ENCODE measurements around the gene HHIPL1. TPM values are rescaled to one million over a fixed set of nuclear protein-coding genes. Genes with fewer than 3 reads are reported as not detected.
A peak's percentile ranks its signal among the peaks of the same experiment; 100 is the strongest.

HHIPL1 gene
- total RNA-seq (ENCODE audit: low replicate concordance): 0.32 and 1.2 TPM in 2 replicates

DNA sequence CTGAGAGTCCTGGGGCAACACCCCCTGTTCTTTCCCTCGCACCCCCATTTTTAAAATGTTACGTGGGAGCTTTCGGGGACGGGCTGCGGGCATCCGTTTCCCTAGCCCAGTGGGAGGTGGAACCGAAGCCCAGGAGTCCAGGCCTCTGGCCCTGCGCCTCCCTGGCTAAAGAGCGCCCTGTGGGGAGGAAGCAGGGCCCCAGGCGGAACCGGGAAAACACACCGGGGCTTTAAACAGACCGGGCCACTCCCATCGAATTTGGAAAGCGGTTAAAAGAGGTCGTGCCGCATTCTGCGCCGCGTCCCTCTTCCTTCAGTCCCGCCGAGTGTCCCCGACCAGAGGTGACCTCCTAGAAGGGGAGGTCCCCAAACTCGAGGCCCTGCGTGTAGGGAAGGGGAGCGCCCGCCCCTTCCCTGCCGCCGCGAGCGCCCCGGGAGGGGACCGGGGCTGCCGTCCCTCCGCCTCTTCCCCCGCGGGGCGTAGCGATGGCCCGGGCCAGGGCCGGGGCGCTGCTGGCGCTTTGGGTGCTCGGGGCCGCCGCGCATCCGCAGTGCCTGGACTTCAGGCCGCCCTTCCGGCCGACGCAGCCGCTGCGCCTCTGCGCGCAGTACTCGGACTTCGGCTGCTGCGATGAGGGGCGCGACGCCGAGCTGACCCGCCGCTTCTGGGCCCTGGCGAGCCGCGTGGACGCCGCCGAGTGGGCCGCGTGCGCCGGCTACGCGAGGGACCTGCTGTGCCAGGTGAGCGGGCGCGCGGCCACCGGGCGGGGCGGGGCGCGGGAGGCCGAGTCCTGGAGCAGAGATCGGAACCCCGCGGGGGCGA lies at the start of gene HHIPL1:
HHIPL1 (plus strand) TSS at position 407 of the 822 bp plus-strand sequence; CDS start at position 486, 79 bp downstream.
- Histone ChIP-seq H3K9me3 (ENCODE audit: low read depth) (no peaks in the 10 kb centered on the region), H4K20me1 (ENCODE audit: low read depth) (no peaks in the 10 kb centered on the region), H3K4me1 (peaks cover 21% of the 10 kb centered on the region), H3F3A (ENCODE audit: low read depth) (peaks cover 7% of the 10 kb centered on the region), H3K9ac (no peak within 1 kb of the TSS), H3K36me3 (no peaks in the 10 kb centered on the region), H3K27ac (no peak within 1 kb of the TSS), H3K4me3 (peak within 1 kb of the TSS; percentile 36), H3K27me3 (peaks cover 26% of the 10 kb centered on the region), H3K4me2 (peak within 1 kb of the TSS; percentile 72), H2AFZ (replicated peaks) (peak within 1 kb of the TSS; percentile 96), H3K79me2 (ENCODE audit: low read depth) (no peaks in the 10 kb centered on the region)
- Mint-ChIP-seq H3K9me3 (peaks cover 2% of the 10 kb centered on the region), H3K27me3 (ENCODE audit: insufficient read depth, low read depth) (peaks cover 21% of the 10 kb centered on the region), H3K36me3 (no peaks in the 10 kb centered on the region), H3K4me3 (peak within 1 kb of the TSS; percentile 54), H3K4me1 (peaks cover 28% of the 10 kb centered on the region), H3K27ac (no peak within 1 kb of the TSS)
- DNase-seq (ENCODE audit: low spot score): peak; percentile 75
- TF ChIP-seq EZH2 (IDR thresholded peaks at IDR 0.05) (peak; percentile 66), EZH2phosphoT487 (IDR thresholded peaks at IDR 0.05) (peak; percentile 41)
- TF ChIP-seq, protein P1, sequence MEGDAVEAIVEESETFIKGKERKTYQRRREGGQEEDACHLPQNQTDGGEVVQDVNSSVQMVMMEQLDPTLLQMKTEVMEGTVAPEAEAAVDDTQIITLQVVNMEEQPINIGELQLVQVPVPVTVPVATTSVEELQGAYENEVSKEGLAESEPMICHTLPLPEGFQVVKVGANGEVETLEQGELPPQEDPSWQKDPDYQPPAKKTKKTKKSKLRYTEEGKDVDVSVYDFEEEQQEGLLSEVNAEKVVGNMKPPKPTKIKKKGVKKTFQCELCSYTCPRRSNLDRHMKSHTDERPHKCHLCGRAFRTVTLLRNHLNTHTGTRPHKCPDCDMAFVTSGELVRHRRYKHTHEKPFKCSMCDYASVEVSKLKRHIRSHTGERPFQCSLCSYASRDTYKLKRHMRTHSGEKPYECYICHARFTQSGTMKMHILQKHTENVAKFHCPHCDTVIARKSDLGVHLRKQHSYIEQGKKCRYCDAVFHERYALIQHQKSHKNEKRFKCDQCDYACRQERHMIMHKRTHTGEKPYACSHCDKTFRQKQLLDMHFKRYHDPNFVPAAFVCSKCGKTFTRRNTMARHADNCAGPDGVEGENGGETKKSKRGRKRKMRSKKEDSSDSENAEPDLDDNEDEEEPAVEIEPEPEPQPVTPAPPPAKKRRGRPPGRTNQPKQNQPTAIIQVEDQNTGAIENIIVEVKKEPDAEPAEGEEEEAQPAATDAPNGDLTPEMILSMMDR (IDR thresholded peaks at IDR 0.05): peak; percentile 6

GRCh38 chr14:99595524-99595923 lies 49.4 kb upstream of the HHIPL1 start:
- Histone ChIP-seq H3K27me3 (peaks cover 2% of the 10 kb centered on the region), H3K79me2 (ENCODE audit: low read depth) (peaks cover 100% of the 10 kb centered on the region), H4K20me1 (ENCODE audit: low read depth) (peaks cover 100% of the 10 kb centered on the region), H2AFZ (replicated peaks) (no peak overlapping the region), H3K4me1 (peaks cover 43% of the 10 kb centered on the region), H3K9ac (no peak overlapping the region), H3K4me2 (no peak overlapping the region), H3F3A (ENCODE audit: low read depth) (peaks cover 43% of the 10 kb centered on the region), H3K4me3 (no peak overlapping the region), H3K9me3 (ENCODE audit: low read depth) (no peaks in the 10 kb centered on the region), H3K36me3 (no peaks in the 10 kb centered on the region), H3K27ac (no peak overlapping the region)
- Mint-ChIP-seq H3K27me3 (ENCODE audit: insufficient read depth, low read depth) (peaks cover 2% of the 10 kb centered on the region), H3K36me3 (no peaks in the 10 kb centered on the region), H3K27ac (no peak overlapping the region), H3K4me1 (peaks cover 47% of the 10 kb centered on the region), H3K9me3 (no peaks in the 10 kb centered on the region), H3K4me3 (no peak overlapping the region)
- no peak for DNase-seq (ENCODE audit: low spot score)
- TF ChIP-seq, protein P1 (IDR thresholded peaks at IDR 0.05): no peak
- TF ChIP-seq EZH2phosphoT487 (IDR thresholded peaks at IDR 0.05): no peak
- TF ChIP-seq EZH2 (IDR thresholded peaks at IDR 0.05): no peak

DNA sequence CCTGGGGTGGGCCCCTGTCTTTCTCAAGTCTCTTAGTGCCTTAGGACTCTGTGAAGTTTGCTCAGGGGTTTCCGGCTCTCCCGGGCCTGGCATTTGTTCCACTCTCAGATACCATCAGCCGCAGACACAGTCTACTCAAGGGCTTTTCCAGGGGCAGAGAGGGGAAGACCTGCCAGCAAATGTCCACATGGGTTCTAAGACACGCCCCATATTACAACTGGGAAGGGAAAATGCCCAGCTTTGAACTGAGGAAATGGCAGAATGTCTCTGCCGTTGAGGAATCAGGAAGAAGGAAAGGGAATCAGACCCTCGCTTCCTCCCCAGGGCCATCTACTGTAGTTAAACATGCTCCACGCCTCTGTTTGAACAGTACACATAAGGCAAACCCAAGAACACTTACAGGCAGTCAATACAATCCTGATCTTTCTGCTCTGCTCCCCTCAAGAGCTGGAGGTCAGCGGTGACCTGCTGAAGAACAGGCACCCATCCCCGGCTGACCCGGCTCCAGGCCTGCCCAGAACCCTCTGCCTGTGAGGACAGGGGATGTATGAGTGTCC lies 48.8 kb upstream of the HHIPL1 start:
- Histone ChIP-seq H3K9ac (no peak overlapping the region), H3K36me3 (no peaks in the 10 kb centered on the region), H3K27ac (no peak overlapping the region), H4K20me1 (ENCODE audit: low read depth) (peaks cover 100% of the 10 kb centered on the region), H3K9me3 (ENCODE audit: low read depth) (no peaks in the 10 kb centered on the region), H3K79me2 (ENCODE audit: low read depth) (peaks cover 100% of the 10 kb centered on the region), H3K27me3 (peaks cover 4% of the 10 kb centered on the region), H2AFZ (replicated peaks) (no peak overlapping the region), H3K4me3 (no peak overlapping the region), H3F3A (ENCODE audit: low read depth) (peaks cover 43% of the 10 kb centered on the region), H3K4me1 (peaks cover 42% of the 10 kb centered on the region), H3K4me2 (no peak overlapping the region)
- TF ChIP-seq, protein P1 (IDR thresholded peaks at IDR 0.05): no peak
- no peak for TF ChIP-seq EZH2 (IDR thresholded peaks at IDR 0.05)
- no peak overlapping the region for H3K27ac Mint-ChIP-seq
- H3K36me3 Mint-ChIP-seq: no peaks in the 10 kb centered on the region
- H3K27me3 Mint-ChIP-seq (ENCODE audit: insufficient read depth, low read depth): peaks cover 6% of the 10 kb centered on the region
- no peak for DNase-seq (ENCODE audit: low spot score)
- H3K9me3 Mint-ChIP-seq: no peaks in the 10 kb centered on the region
- peaks cover 51% of the 10 kb centered on the region for H3K4me1 Mint-ChIP-seq
- no peak overlapping the region for H3K4me3 Mint-ChIP-seq
